HG03139 (cell line): ENCODE data around the gene OGDH.
"Not testable (repeated sequence)": the region's sequence is repeated elsewhere in the genome, so short reads cannot be mapped to it uniquely, and the experiment has no call there.

Experiments used
- ATAC-seq: cut with Tn5 transposase; IDR thresholded peaks from one replicate; pipeline ENCODE4 v1.9.1; 2021; ENCODE audit not compliant: unreplicated experiment

Gene OGDH

DNA sequence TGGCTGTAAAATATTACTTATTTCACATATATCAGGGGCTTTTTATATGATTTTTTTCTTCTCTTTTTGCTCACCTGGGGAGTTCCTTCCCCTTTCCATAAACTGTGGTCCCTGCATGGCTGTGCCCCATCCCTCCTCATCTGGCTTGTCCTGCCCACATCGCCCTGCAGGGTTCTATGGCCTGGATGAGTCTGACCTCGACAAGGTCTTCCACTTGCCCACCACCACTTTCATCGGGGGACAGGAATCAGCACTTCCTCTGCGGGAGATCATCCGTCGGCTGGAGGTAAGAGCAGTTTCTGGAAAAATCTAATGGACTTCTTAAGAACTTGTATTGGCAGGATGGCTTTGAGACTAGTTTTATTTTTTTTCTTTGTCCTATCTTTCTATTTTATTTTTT is 60.1 kb downstream of the OGDH start:
- no peak for ATAC-seq

DNA sequence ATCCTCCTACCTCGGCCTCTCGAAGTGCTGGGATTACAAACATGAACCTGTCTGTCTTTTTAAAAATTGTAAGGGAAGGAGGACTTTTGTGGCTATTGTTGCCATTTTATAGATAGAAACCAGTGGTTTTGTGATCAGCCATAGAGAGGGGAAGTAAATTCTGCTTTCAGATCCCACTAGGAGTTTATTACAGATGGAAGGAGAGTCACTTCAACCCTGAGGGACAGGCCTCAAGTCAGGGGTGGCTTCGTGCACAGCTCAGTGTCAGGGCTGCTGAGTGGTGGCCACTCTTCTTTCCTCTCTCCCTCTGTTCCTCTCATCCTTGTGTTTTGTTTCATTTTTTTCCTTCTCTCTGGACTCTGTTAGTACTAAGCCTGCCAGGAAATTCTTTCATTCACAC is 60.8 kb downstream of the OGDH start:
- no peak for ATAC-seq

DNA sequence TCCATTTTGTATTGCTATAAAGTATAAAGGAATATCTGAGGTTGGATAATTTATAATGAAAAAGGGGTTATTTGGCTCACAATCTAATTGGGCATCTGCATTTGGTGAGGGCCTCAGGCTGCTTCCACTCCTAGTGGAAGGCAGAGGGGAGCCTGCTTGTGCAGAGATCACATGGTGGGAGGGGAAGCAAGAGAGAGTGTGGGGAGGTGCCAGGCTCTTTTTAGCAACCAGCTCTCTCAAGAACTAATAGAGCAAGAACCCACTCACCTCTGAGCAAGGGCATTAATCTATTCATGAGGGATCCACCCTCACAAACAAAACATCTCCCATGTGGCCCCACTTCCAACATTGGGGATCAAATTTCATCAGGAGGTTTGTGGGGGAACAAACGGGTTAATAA is 64.6 kb downstream of the OGDH start:
- ATAC-seq, result no peak

DNA sequence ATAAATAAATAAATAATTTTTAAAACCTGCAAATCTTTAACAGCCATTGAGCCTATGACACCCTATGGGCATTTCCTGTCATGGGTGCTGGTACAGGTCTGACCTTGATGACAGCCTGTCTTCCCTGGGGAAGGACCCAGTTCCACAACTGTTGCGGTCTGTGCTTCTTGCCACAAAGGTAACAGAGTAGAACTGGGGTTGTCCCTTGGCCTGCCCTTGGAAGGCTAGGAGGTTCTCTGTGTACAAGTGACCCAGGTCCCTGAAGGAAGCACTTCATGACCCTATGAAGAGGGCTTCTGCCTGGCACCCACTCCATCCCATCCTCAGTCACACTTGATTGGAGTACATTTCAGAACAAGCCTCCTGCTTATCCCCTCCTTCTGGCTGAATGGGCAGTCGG is 66.9 kb downstream of the OGDH start:
- ATAC-seq, result no peak

DNA sequence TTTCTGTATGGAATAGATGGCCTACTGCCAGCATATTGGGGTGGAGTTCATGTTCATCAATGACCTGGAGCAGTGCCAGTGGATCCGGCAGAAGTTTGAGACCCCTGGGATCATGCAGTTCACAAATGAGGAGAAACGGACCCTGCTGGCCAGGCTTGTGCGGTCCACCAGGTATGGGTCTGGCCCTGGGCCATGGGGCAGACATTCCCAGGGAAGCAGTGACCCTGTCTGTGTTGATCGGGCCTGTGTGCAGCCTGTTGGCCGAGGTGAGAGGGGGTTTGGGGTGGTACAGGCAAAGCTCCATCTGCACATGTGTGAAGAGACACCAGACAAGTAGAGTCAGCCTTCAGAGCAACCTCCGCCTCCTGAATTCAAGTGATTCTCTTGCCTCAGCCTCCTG is 67.3 kb downstream of the OGDH start:
- no peak for ATAC-seq

DNA sequence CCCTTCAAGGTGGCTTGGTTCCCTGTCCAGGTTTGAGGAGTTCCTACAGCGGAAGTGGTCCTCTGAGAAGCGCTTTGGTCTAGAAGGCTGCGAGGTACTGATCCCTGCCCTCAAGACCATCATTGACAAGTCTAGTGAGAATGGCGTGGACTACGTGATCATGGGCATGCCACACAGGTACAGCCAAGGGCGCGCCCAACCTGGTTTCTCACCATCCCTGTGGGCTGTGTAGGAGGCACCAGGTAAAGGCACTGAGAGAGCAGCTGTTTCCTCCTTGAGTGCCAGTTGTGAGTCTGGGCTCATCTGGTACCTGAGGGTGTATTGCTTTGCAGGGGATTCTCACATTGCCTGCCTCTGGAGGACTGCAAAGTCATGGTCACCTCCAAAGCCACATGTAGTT is 68.0 kb downstream of the OGDH start:
- ATAC-seq, result no peak

DNA sequence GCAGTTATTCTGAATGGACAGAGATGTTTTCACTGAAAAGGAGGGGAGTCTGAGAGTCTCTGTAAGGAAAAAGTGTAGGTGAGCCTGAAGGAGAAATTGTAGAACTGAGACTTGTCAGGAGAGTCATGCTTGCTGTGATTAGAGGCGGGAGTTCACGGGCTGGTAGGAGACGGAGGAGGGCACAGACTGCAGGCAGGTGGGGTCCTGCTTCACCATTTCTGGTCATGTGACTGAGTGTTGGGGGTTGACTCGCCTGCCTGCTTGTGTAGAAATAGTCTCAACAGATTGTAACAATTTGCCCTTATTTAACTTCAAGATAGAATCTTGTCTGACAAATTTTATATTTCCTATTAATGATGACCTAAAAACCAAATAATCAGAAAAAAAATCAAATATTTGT is 70.3 kb downstream of the OGDH start:
- no peak for ATAC-seq

DNA sequence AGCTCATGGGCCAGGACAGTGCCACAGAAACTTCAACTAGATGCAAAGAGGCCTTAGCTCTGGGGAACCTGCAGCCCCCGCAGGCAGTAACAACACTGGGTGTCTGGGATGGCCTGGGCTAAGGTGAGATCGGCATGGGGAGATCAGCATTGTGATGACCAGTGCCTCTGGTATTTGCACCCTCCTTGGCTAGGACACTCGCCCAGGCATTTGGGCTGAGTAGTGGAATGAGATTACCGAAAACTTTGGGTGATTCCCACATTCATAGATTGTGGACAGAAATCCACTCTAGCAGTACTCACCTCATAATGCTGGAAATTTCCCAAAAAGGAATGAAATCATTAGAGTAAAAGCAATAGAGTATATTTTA is 71.7 kb downstream of the OGDH start:
- no peak for ATAC-seq

DNA sequence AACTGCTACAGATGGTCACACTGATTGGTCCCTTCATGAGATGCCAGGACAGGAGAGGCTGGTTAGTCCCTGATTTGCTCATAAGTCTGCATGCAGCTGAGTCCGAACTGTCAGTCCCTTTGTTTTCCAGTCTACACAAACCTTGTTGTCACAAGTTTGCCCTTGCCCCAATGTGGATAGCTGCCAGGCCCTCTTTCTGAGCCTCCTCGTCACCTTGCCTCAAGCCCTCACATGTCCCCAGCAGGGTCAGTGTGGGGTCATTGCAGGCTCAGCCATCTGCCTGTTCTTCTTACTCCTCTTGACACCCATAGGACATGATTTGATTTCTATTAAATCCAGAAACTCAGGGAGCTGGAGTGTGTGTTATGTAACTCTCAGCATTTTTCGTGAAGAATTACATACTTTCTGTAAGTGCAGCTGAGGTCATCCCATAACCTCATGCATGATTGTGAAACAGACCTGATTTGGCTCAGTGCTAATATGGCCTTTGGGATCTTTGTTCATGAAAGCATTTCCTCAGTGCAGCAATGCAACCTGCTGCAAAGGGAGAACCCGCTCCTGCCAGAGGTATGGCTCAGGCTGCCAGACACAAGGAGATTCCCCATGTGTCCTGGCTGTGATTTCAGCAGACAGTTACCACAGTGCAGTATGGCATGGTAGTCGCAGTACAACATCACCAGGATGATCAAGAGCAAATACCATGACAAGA is 72.2 kb downstream of the OGDH start:
- no peak for ATAC-seq

DNA sequence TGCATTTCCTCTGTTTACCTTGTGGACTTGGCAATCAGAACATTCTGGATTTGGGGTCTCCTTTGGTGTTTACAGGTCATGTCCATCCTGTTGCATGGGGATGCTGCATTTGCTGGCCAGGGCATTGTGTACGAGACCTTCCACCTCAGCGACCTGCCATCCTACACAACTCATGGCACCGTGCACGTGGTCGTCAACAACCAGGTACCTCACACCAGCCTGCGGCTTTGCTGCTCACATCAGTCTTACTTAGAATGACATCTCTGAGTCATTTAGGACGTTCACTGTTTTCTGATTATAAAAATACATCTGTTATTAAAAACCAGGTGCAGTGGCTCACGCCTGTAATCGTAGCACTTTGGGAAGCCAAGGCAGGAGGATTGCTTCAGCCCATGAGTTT is 75.2 kb downstream of the OGDH start:
- no peak for ATAC-seq

DNA sequence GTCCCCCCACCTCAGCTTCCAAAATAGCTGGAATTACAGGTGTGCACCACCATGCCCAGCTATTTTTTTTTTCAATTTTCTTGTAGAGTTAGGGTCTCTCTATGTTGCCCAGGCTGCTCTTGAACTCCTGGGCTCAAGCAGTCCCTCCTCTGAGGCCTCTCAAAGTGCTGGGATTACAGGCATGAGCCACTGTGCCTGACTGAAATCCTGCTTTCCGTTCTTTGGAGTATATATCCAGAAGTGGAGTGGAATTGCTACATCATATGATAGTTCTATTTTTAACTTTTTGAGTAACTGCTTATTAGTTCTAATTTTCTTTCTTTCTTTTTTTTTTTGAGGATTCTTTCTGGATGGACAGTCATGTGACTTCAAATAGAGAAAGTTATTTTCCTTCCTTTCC is 79.3 kb downstream of the OGDH start:
- ATAC-seq, result no peak

DNA sequence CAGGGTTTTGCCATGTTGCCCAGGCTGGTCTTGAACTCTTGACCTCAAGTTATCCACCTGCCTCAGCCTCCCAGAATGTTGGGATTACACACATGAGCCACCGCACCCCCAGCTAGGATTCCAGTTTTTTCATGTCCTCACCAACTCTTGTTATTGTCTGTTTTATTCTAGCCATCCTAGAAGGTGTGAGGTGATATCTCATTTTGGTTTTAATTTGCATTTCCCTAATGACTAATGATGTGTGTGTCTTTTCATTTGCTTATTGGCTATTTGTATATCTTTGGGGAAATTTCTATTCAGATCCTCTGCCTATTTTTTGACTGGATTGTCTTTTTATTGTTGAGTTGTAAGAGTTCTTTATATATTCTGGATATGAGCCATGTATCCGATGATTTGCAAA is 83.0 kb downstream of the OGDH start:
- ATAC-seq, result no peak

DNA sequence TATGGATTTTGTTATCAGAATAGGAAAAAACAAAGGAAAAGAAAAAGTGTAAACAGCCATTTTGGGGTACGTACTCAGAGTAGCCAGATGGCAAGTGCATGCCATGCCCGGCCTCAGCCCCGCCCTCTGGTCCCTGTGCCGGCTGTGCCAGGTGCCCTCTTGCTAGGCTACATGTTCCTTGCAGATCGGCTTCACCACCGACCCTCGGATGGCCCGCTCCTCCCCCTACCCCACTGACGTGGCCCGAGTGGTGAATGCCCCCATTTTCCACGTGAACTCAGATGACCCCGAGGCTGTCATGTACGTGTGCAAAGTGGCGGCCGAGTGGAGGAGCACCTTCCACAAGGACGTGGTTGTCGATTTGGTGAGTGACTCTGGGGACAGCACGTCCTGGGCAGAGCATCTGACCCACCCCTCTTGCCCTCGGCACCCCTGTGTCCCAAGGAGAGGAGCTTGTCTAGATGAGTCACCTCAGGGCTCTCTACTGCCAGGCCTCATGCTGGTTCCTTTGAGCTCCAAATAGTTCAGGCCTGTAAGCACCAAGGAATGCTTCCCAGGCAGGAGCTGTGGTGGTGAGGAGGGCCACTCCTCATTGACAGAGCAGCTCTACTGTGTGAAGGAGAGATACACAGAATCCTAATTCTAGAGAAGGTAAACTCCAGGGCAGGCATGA is 87.3 kb downstream of the OGDH start:
- ATAC-seq, result no peak

DNA sequence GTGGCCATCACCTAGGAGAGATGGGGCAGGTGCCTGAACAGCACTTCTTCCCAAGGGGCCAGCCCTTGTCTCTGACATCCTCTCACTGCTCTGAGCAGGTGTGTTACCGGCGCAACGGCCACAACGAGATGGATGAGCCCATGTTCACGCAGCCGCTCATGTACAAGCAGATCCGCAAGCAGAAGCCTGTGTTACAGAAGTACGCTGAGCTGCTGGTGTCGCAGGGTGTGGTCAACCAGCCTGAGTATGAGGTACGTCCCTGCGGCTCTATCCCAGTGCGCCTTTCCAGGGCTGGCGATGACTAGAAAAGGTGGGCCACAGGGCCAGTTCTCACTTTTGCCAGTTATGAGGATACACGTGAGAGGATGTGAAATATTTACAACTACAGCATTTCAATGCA is 87.9 kb downstream of the OGDH start:
- ATAC-seq, result no peak

DNA sequence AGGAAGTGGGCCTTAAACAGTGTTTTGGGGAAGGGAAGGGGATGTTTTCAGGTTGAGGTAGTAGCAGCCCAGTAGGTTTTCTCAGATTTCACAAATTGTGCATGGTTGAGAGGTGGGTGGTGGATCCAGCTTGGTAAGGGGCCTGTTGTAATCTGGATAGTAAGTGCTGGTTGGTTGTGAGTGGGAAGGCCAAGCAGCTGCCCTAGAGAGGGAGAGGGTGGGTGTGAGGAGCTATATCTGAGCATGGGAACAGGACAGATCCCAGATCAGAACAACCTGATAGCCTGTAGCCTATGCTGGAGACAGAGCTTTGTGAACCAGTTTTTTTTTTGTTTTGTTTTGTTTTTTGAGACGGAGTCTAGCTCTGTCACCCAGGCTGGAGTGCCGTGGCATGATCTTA is 88.3 kb downstream of the OGDH start:
- ATAC-seq, result no peak

DNA sequence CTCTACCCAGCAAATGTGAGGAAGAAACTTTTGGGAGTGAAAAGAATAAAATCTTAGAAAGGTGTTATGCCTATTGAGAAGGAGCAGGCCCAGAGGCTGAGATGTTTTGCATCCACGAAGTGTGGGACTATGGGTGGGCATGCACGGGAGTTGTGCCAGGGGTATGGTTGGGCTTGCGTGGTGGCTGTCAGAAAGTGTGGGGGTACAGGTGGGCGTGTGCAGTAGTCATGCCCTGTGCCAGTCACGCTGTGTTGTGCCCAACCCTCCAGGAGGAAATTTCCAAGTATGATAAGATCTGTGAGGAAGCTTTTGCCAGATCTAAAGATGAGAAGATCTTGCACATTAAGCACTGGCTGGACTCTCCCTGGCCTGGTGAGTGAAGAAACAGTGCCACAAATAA is 89.3 kb downstream of the OGDH start:
- no peak for ATAC-seq

DNA sequence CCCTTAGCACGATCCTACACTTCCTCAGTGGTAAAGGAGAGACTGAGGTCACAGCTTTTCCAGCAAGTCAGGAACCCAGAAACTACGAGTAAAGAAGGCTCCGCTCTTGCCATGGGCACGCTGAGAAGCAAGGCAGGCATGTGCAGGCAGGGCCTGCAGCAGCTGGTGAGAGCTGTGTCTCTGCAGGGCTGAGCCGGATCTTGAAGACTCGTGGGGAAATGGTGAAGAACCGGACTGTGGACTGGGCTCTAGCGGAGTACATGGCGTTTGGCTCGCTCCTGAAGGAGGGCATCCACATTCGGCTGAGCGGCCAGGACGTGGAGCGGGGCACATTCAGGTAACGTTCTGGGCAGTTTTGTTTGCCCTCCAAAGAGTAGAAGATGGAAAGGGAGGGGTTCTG is 90.3 kb downstream of the OGDH start:
- ATAC-seq, result no peak

DNA sequence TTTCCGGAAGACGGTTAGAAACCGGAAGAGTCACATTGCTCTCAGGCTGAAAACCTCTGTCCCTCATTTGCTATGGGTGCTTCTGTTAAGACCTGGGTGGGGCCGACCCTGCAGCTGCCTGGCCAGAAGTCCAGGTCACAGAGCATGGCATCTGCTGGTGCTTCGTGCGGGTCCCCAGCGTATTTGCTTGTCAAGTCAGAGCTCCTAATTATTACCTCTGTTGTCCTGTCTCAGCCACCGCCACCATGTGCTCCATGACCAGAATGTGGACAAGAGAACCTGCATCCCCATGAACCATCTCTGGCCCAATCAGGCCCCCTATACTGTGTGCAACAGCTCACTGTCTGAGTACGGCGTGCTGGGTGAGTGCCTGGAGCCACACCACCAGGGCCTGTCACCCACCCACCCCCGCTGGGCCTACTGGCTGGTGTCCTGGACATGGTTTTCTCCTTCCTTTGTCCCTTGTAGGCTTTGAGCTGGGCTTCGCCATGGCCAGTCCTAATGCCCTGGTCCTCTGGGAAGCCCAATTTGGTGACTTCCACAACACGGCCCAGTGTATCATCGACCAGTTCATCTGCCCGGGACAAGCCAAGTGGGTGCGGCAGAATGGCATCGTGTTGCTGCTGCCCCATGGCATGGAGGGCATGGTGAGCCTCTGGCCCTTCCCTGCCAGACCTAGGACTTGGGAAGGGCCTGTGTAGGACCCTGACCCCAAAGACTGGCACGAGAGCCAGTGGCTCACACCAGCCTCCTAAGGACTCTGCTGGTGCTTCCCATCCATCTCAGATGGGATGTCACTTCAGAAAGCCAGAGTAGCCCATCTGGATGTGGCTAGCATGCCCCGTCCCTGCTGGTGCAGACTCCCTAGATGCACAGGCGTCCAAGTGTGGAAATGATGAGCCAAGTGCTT is 91.0 kb downstream of the OGDH start:
- no peak for ATAC-seq

DNA sequence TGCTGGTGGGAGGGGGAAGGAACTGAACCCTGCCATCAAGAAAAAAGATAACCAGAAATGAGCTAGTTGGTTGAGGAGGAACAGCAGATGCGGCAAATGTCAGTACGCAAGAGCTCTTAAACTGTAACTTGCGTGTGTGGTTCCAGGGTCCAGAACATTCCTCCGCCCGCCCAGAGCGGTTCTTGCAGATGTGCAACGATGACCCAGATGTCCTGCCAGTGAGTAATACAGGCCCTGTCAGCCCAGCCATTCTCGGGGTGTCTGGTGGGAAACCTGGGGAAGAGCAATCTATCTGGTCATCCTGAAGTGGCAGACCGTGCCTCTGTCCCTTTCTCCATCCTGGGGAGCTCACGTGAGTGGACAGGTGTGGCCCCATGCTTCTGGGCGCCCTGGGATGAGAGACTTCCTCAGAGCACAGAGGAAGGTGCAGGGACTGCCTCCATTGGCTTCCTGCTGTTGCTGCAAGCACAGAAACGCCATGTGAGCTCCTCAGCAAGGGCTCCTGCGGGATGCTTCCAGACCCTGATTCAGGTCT is 91.7 kb downstream of the OGDH start:
- ATAC-seq, result no peak

DNA sequence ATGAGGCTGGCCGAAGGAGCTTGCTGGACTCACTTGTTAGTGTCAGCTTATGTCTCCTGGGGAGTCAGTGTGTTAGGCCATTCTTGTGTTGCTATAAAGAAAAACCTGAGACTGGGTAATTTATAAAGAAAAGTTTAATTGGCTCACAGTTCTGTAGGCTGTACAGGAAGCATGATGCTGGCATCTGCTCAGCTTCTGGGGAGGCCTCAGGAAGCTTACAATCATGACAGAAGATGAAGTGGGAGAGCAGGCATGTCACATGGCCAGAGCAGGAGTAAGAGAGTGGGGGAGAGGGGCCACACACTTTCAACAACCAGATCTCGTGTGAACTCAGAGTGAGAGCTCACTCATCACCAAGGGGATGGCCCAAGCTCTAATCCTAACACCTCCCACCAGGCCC is 93.2 kb downstream of the OGDH start:
- not testable (repeated sequence) for ATAC-seq

DNA sequence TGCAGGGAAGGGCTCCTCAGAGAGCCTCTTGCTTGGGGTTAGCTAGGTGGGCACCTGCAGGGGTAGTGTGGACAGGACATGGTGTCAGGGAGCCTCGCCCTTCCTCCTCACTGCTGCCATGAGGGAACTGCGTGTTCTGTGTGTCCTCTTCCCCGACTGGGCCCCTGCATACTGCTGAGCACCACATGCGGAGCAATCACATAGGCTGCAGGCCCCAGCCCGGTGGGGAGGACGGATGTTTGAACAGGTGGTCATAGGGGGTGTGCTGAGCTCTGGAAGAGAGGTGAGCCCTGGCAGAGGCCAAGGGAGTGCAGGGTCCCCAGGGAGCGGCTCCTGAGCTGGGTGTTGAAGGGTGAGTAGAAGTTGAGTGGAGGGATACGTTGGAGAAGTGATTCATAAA is 93.9 kb downstream of the OGDH start:
- no peak for ATAC-seq

DNA sequence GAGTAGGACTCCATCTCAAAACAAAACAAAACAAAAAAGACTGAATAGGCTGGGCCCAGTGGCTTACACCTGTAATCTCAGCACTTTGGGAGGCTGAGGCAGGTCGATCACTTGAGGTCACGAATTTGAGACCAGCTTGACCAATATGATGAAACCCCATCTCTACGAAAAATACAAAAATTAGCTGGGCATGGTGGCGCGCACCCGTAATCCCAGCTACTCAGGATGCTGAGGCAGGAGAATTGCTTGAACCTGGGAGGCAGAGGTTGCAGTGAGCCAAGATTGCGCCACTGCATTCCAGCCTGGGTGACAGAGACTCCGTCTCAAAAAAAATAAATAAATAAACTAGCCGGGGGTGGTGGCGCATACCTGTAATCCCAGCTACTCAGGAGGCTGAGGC is 97.0 kb downstream of the OGDH start:
- not testable (repeated sequence) for ATAC-seq
